Activated naive CD4-positive, alpha-beta T cell treated with Interleukin-2 at 50 U/mL for 16 hours (primary cell): ENCODE data around the gene CYP27B1.

Source experiments
- DNase-seq: peaks from one replicate; pipeline ENCODE4 v3.0.0-alpha.2; 2020

Gene CYP27B1

DNA sequence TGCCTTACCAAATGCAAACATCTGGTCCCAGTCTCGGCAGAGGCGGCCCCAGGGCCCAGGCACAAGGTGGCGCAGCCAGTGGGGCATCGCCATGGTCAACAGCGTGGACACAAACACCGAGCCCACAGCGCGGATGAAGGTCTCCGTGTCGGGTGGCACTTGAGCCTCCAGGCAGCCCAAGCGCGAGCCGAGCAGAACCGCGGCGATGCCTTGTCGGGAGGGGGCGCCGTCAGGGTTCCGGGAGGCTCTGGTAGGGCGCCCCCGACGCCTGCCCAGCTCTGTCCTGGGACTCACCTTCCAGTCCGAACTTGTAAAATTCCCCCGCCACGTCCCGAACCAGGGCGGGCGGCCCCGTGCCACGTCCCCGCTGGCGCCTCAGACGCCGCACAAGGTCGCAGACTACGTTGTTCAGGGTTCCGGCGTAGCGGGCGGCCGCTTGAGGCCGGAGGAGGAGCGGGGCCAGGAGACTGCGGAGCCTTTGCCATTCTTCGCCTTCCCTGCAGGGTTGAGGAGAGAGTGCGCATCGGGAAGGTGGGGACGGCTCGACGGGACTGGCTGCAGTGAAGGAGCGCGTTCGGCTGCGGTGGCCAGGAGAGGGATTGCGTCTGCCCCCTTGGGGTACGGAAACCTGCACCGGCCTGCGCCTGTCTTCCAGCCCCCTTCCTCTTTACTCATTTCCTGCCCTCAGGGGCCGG is 1.7 kb downstream of the CYP27B1 start:
- DNase-seq = peak; percentile 68

DNA sequence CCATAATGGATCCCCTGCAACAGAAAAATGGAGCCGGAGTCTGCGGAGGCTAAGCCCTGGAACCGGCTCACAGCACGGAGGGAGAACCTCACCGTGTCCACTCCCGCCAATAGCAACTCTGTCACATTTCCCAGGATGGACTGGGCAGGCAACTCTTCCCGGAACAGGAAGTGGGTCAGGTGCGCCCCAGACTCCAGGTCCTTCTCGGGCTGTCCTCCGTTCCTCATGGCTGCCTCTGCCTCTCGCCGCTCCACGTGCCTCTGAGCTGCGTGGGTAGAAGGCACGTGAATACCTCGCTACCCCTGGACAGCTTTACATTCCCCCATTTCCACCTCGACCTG is 2.2 kb downstream of the CYP27B1 start:
- DNase-seq = peak; percentile 51

DNA sequence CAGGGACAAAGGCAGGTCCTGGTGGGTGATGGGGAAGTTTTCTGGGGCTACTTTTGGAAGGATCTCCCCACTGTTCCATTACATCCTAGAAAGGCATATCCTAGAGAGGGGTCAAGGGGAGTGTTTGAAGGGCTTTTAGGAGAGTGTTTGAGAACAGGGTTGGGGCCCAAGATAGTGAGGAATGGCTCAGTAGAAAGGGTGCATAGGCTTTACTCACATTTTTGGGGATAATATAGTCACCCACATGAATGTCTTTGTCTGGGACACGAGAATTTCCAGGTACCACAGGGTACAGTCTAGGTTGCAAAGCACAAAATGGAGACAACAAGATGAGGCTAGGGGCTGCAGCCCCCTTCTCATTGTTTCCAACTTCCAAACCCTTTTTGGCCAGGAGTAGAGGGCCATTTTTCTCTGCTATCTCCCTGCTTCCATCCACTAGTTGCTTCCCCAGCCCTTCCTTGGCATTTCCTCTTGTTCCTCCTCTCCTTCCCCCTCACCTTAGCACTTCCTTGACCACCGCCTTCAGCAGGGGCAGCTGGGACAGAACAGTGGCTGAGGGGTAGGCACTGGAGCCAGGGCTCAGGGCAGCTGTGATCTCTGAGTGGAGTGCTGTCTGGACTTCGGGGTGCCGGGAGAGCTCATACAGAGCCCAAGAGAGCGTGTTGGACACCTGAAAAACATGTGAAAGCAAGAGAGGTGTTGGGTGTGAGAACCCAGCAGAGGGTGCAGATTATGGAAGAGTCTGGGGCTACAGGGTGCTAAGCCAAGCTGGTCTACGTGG is 2.8 kb downstream of the CYP27B1 start:
- DNase-seq = no peak

DNA sequence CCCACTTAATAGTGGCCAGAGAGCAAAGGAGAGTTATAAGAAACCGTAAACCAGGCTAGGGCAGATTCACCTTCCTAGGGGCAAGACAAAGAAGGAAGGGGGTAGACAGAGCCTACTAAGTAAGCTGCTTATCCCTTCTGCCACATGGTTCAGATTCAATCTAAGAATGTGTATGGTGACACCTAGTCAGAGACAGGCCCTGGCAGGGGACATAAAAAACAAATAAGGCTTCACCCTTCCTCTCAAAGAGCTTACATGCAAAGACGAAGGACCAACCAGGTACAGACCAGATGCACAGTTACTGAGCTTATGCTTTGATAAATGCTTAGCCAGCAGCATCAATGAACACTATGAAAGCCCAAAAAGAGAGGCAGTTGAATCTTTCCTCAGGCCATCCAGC is 4.4 kb downstream of the CYP27B1 start:
- DNase-seq = no peak

DNA sequence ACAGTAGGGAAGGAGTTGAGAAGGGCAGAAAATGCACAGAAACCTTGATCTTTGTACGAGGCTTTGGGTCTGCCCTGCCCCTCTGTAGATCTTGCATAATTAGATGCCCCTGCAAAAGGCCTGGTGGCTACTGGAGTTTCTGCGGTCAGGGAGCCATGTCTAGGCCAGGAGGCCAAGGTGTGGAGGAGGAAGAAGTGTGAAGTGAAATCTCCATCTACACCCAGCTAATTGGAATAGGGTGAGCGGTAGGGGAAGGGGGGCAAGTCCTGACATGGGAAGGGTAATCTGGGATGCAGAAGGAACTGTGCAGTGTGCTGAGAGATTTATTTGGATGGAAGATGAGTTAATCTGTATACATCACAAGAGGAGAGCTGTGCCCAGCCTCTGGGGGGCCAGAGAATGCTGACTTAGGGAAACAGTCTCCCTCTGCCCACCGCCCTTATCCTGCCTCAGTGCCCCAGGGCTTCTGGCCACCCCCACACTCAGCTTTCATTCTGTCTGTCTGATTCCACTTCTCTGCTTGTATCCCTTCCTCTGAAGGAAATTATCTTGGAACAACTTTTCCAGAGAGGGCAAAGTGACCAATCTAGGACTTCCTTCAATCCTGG is 5.4 kb downstream of the CYP27B1 start:
- DNase-seq = no peak

DNA sequence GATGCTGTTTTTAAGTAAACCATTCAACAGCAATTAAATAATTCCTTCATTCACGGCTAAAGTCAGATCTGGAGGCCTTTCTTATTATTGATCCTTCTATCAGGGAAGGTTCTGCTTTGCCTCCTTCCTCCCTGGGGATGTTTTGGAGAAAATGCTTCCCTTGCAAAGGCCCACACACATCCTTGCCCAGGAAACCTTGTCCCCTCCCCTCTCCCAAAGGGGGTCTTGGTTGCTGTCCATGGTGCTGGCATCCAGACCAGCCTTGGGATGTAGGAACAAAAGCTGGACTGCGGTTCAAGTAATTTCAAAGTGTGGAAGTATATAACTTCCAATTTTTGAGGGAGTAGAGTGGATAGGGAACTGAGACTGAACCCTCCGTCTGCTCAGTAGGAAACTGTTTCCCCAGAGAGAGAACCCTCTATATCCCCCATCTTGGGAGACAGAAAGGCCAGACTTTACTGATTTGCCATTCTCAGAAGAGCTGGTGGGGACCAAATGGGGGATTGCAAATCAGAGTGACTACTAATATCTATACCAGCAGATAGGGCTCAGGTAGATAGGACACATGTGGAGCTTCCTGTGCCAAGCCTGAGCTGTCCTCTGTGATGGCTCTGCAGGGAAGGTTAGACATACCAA is 6.4 kb downstream of the CYP27B1 start:
- DNase-seq = no peak

DNA sequence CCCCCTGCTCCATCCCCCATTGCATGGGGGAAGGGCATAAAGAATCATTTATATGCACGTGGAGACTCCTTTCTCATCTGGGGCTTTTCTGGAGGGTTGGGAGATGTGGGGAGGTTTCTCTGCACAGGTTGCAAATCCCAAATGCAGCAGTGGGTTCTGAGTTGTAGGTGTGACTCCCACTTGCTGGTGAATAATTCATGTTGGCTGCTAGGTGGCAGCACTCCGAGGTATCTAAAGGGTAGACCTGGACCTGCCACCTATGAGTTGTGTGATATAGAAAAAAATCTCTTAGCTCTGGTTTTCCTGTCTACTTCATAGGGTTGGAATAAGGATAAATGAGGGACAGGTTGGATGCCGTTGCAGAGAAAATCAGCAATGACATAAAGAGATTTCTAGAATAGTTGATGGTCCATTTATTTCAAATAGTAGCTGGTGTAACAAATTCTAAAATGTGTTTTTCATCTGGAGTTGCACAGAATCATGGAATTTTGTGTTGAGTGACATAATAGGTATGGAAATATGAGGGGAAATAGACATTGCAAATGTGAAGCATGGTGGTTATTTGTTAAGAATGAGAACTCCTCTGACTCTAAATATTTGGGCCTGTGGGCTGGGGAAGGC is 7.4 kb downstream of the CYP27B1 start:
- DNase-seq = peak; percentile 46

DNA sequence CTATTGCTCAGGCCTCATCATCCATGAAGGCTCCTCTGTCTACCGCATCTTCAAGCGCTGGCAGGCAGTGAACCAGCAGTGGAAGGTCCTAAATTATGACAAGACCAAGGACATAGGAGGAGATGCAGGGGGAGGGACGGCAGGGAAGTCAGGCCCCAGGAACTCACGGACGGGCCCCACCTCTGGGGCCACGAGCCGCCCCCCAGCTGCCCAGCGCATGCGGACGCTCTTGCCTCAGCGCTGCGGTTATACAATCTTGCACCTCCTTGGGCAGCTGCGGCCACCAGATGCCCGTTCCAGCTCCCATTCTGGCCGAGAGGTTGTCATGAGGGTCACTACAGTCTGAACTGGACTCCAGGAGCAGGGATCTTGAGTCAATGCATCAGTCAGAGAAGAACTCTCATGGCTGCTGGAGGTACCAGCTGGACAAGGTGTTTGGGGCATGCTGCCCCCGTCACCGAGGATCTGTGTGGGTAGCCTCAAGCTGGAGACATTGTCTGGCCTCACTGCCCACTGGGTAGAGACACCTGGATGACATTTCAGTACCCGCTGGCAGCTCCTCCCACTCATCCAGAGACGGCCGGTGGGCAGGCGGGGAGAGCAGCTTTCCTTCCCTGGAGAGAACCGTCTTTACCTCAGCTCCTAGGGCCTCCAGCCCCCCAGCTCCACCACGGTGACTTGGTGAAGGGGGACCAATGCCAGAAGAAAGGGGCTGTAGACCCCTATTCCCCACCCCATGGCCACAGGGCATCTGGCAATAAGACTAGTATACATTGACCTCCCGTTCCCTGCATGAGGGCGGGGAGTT is 8.1 kb downstream of the CYP27B1 start:
- no peak for DNase-seq

DNA sequence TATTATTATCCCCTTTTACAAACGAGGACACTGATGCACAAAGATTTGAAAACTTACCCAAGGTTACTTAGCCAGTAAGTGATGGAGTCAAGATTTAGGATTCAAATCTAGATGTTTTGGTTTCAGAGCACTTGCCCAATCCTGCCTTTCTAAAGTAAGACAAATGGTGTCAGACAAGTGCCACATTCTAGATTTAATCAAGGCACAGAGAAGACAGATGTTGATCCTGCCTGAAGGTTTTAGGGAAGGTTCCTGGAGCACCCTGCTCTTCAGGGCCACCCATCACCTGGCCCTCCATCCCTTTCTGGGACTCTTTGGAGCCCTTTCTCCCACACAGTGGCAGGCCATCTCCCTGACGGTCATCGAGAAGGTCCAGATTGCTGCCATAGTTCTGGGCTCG is 9.1 kb downstream of the CYP27B1 start:
- DNase-seq = no peak

DNA sequence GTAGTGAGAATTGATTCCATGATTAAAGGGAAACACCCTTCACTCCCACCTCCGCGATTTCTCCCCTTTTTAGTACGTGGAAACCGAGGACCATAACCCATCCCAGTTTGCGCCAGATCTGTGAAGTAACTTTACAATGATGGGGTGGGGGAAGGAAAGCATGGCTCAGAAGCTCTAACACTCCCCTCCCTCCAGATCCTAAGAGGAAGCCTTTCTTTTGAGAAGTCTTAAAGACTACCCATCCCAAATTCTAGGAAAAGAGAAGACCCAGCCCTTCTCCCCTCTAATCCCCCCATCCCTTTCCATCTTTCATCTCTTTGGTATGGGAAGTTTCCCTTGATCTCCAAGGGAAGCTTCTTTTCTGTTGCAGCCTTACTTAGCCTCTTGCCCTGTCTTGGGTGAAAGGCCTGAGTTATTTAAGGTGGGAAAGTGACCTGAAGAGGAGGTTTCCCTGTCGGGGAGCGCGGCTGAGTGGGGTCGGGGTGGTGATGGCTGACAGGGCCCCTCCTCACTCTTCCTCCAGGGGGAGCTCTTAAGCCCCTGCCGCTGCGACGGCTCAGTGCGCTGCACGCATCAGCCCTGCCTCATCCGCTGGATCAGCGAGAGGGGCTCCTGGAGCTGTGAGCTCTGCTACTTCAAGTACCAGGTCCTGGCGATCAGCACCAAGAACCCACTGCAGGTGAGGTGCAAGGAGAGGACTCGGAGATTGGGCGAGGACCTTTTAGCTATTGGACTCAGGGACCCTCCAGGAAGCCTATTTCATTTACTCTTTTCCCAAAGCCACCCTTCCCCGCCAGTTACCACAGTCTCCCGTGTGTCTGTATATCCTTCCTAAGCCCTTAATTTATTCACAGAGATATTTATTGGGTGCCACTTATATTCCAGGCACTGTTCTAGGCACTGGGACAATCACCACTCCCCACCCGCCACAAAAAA is 10.2 kb downstream of the CYP27B1 start:
- peak; percentile 76 for DNase-seq

DNA sequence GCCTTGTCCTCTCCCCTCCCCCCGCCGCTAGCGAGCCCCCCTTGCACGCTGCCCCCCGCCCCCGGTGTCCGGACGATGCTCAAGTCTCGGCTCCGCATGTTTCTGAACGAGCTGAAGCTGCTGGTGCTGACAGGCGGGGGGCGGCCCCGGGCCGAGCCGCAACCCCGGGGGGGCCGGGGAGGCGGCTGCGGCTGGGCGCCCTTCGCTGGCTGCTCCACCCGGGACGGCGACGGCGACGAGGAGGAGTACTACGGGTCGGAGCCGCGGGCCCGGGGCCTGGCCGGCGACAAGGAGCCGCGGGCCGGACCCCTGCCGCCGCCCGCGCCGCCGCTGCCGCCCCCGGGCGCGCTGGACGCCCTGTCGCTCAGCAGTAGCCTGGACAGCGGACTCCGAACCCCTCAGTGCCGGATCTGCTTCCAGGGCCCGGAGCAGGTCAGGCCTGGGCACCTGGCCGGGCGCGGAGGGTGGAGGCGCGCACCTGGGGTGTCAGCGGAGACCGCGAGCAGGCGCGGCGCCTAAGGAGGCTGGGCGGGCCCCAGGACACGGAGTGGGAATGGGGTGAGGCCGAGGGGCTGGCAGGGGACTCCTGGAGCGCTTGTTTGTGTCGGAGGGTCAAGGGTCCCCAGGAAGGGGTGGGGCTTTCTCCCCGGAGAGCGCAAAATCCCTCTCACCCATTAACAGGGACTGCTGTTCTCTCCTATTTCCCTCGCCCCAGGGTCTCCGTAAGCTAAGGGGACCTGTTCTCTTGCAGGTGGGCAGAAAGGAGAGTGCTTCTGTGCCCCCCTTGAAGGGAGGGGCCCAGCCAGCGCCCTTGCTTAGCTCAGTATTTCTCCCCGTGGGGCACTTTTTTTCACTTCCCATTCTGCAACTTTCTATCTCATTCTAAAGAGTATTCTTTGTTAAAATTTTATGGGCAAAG is 11.2 kb downstream of the CYP27B1 start:
- DNase-seq = peak; percentile 46

DNA sequence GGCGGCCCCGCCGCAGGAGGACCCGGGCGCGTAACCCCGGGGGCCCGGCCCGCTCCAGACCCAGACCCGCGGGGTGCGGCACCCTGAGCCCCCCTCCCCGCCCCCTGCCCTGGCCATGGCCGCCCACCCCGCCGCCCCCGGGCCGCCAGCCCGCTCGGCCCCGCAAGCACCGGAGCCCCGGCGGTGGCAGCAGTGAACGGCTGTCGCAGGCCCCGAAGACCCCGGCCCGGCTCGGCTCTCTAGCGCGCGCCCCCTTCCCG is 11.8 kb downstream of the CYP27B1 start:
- DNase-seq = no peak

DNA sequence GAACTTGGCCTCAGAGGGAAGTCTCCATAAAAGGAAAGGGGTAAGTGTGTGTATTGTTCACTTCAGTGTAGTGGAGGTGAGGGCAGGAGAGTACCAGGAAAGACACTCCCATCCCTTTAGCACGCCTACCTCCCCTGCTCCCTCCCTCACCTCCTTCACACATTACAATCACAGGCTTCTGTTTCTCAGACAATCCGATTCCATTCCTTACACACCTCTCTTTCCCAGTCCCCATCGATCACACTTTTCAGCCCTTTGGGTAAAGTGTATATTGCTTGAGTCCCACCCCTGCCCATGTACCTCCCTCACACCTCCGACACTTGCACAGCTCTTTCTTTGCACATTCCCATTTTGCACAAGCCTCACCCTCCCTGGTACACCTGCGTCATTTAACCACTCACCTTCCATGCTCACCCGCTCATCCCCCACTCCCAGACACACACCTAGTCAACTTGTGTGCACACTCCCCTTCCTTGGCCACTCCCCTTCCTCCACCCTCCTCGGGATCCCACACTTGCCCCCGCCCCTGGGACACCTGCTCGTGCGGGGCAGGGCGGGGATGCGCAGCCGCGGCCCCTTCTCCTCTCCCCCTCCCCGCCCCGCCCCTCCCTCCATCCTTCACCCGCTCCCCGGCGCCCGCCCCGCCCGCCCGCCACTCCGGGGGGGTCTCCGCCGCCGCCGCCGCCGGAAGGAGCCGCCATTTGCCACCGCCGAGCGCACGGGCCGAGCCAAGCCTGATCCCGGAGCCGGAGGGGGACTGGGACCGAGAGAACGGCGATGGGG is 12.3 kb downstream of the CYP27B1 start, which contains the start of gene MARCHF9:
MARCHF9 (plus strand) TSS at position 693 of the 783 bp plus-strand sequence. CDS start 426 bp downstream, outside the sequence.
- DNase-seq = peak; percentile 86

DNA sequence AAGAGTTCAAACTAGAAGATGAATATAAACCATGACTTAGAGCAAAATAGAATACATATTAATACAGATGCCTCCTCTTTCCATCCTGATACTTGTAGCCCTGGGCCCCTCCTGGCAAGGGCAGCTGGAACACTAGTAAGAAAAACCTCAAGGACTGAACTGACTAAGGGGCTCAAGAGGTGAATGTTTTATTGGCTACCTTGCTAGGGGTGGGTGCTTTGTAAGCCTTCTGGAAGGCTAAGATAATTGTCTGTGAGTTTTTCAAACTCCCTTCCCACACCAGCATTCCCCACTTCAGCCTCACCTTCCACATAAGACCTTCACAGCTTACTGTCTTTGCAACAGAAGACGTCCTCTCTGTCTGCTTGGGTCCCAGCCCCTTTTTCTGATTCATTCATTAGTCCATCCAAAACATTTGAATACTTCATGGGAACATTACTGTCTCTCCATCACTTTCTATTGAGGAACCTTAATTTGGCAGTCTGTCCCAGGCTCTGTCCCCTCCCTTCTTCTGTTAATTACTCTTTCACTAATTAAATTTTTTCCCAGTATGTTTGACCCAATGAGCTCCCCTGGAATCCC is 13.0 kb downstream of the CYP27B1 start:
- no peak for DNase-seq

DNA sequence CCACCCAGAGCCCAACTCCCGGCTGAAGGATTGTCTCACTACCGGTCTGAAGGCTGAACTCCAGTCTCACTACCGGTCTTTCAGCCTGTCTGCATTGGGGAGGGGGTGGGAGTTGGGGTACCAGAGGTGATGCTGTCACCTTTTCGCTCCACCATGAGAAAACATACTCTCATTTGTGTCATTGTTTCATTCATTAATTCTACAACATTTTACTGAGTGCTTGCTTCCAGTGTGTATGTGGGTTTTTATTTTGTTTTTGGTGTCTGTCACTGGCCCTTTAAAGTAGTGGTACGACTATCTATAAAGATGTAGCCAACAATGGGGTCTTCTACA is 14.2 kb downstream of the CYP27B1 start:
- no peak for DNase-seq

DNA sequence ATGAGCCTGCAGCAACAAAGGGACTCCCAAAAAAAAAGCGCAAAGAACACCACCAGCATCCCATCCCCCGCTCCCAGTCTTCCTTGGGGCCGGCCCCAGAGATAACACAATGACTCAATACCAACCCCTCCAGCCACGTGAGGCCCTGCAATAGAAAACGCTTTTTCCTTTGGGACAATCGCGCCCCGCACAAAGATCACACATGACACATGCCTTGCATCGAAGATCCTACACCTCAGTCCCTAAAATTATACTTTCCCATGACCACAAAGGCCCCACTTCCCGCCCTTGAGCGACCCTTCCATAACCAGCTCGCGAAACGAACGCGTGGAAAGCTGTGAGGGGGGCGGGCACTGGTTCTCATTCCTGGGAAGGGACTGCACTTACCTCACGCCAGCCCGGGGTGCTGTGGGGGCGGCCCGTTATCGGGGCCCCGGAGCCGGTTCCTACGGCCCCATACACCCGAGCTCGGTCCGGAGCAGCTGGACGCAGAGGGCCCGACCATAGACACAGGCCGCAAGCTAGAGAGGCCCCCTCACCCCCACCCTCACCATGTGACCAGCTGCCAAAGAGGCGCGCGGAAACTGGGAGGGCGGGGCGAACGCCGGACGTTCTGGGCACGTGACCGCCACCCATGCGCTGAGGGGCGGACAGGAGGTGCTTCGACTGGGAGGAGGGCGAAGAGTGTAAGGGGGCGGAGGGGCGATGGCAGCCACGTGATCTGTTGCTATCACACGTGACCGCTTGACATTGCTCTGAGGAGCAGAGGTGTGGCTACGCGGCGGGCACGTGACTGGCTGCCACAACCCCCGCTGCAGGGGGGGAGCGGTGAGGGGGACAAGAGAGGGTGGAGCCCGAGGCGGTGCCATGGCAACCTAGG is 14.8 kb downstream of the CYP27B1 start, which contains the start of gene CDK4:
CDK4 (minus strand) TSS at position 523 of the 880 bp plus-strand sequence. CDS start 593 bp downstream, outside the sequence.
- peak; percentile 99 for DNase-seq

DNA sequence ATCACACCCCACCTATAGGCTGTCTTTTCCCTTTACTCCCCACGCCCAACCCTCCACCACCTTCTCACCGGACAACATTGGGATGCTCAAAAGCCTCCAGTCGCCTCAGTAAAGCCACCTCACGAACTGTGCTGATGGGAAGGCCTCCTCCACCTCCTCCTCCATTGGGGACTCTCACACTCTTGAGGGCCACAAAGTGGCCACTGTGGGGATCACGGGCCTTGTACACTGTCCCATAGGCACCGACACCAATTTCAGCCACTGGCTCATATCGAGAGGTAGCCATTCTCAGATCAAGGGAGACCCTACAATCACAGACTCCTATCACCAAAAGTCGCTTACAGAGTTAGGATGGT is 15.5 kb downstream of the CYP27B1 start:
- DNase-seq = no peak
